ENCODE measurements around the gene NTN1.

DNA sequence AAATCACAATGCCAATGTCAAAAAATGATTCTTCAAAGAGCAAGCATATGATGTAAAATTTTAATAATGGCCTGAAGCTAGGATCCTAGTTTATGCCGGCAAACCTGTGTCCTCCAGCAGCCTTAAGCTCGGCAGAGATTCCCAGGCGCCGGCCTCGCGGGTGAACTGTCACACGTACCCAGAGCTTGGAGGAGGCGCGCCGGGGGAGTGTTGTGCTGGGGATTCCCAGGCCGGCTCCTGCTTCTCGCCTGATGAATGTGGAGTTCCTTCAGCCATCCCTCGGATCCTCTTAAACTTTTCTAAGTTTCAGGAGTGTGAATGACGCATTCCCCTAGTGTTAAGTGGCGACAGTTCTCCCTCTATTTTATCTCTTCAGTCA, 19.1 kb upstream of the NTN1 start:
- TF ChIP-seq, protein P1, sequence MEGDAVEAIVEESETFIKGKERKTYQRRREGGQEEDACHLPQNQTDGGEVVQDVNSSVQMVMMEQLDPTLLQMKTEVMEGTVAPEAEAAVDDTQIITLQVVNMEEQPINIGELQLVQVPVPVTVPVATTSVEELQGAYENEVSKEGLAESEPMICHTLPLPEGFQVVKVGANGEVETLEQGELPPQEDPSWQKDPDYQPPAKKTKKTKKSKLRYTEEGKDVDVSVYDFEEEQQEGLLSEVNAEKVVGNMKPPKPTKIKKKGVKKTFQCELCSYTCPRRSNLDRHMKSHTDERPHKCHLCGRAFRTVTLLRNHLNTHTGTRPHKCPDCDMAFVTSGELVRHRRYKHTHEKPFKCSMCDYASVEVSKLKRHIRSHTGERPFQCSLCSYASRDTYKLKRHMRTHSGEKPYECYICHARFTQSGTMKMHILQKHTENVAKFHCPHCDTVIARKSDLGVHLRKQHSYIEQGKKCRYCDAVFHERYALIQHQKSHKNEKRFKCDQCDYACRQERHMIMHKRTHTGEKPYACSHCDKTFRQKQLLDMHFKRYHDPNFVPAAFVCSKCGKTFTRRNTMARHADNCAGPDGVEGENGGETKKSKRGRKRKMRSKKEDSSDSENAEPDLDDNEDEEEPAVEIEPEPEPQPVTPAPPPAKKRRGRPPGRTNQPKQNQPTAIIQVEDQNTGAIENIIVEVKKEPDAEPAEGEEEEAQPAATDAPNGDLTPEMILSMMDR (IDR thresholded peaks at IDR 0.05 in 2 of 3, conservative IDR thresholded peaks at IDR 0.05 in 1 of 3; ENCODE audit: borderline replicate concordance in 1 of 3, insufficient read depth in 1 of 3, low read depth in 2 of 3, low read length in 2 of 3): no peak
- TF ChIP-seq EZH2phosphoT487 (IDR thresholded peaks at IDR 0.05; ENCODE audit: borderline replicate concordance) (no peak), POLR2A (IDR thresholded peaks at IDR 0.05; ENCODE audit: borderline replicate concordance, extremely low read depth, insufficient read depth, insufficient read length) (no peak)
- TF ChIP-seq, protein P2, sequence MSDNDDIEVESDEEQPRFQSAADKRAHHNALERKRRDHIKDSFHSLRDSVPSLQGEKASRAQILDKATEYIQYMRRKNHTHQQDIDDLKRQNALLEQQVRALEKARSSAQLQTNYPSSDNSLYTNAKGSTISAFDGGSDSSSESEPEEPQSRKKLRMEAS (IDR thresholded peaks at IDR 0.05): no peak

Measured in HCT116 (cell line).